Activated T-helper 9 cell treated with anti-CD3 and anti-CD28 coated beads, Interleukin-2, amount 50 U/mL, for 16 hours (primary cell): ENCODE data around the gene P2RX1.

ENCODE experiments used
- DNase-seq: peaks from one replicate; pipeline ENCODE4 v3.0.0-alpha.2; 2020; ENCODE audit warnings: low read depth

P2RX1 gene

DNA sequence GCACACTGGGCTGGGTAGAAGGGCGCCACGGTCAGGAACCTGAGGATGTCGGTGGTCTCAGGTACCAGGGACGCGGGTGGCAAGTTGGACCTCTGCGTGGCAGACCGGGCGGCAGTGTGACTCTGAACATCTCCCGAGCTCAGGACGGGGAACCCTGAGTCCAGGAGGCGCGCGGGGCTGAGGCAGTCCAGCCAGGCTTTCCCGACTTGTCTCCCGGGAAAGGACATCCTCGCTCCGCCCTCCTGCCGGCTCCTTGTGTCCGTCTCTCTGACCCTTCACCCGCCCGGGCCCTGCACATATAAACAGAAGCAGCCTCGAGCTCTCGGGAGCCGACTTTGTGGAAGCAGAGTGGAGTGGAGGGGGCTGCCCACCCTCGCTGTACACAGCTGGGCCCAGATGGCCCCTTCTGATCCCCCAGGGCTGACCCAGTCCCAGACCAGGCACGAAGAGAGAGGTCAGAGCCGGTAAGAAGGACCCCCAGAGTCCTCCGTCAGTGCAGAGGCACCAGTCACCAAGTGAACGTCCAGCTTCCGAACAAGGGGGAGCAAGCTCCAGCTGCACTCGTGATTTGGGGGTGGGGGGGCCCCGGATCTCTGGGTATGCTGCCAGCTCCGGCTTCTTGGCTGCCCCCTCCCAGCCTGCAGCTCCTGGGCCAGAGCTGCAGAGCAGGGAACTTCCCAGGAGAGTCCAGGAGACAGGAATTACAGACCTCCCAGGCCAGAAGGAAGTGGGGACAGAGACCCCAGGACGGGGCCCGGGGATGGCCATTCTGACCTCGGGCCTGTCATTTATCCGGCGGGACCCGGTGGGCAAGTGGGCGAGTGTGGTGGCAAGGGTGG is 8.5 kb upstream of the P2RX1 start:
- no peak for DNase-seq

DNA sequence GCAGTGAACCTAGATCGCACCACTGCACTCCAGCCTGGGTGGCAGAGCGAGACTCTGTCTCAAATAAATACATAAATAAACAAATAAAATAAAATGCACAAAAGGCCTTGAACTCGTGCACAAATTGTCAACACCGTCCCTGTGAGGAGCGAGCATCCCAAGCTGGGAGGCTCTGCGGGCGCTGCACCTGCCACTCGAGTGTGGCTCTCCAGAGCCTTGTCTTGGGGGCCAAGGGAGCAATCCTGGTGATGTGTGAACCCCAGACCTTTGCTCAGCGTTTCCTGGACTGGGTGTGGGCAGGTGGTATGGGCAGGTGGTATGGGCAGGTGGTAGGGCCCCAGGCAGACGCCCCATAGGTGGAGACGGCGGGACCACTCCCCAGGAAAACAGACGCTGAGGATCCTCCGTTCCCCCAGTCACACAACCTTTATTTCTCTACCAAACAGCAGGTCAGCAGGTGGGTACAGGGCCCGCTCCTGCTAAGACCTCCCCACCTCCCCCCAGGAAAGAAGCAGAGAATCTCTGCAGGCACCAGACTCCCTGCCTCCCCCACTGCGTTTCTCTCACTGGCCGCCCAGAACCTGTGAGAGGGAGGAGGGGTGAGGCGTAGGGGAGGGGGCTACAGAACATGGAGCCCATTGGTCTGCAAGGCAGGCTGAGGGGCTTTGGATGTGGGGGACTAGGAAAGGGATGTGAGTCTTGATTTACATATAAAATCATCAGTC is 7.4 kb upstream of the P2RX1 start:
- DNase-seq, result no peak

DNA sequence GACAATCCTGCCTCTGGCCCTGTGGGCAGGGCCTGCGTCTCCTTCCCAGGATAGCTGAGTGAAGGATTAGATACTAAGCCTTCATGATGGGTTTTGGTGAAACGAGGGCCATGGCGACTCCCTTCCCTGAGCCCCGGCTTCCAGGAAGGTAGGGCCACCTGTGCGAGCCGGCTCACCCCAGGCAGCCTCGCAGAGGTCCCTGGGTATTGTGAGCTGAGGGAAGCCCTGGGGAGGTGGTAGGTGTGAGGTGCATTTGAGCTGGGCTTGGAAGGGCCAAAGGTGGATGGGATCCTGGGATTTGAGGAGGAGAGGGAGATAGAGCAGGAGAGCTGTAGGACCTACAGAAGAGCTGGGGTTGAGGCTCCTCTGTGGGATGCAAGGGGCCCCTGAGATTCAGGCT is 6.5 kb upstream of the P2RX1 start:
- no peak for DNase-seq

DNA sequence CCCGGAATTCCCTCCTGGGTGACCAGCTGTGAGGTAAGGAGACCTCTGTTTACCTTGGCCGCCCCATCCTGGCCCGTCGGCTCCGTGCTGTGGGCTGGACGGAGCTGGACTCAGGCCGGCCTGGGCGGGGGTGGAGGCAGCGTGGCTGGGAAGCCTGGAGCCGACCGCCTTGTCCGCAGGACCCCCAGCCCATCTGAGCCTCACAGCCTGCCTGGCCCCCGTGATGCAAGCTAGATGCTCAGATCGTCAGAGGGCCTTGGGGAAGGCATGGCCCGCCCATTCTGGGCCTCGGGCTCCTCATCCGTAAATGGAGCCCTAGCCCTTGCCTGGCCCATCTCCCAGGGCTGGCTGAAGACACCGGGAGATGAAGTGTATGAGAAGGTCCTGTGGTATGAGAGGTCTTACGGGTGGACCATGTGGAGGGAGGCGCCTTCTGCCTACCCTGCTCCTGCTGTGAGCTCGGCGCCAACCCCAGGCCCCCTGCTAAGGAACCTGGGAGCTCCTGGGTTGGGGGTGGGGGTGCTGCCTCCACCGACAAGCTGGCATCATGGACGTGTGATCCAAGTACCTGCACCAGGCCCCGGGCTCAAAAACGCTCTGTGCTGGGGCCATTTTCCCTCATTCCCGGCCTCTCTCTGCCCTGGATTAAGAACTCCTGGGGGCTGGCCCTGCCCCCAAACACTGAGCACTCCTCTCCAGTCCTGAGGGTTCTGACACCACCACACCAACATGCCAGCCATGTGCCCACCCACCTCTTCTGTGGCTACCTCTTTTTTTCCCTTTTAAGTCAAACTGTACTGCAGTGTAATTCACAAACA is 5.4 kb upstream of the P2RX1 start:
- DNase-seq, result no peak

GRCh38 chr17:3921006-3921405 is 4.7 kb upstream of the P2RX1 start:
- DNase-seq, result no peak

GRCh38 chr17:3919123-3919624 is 2.9 kb upstream of the P2RX1 start:
- no peak for DNase-seq

- DNase-seq, result no peak
These were observed 2.3 kb upstream of the P2RX1 start for GRCh38 chr17:3918372-3919122.

- DNase-seq, result no peak
These were observed 1.2 kb upstream of the P2RX1 start for GRCh38 chr17:3917391-3917931.

DNA sequence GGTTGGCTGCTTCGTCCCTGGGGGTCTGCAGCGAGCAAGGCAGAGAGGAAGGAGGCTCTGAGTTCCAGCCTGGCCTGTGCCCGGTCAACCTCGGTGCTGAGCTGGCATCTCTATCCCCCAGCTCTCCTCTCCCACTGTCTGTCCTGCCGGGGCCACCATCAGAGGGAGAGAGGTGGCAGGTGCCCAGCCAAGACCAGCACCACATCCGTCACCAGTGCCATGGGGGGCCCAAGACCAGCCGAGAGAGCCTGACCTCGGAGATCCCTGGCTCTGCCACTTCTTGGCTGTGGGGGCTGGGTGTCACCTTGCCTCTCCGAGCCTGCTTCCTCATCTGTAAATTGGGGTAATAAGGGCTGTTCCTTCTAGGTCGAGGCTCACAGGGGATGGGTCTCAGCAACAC is 560 bp upstream of the P2RX1 start:
- no peak for DNase-seq

GRCh38 chr17:3915581-3915994 is 677 bp downstream of the P2RX1 start:
- no peak for DNase-seq

DNA sequence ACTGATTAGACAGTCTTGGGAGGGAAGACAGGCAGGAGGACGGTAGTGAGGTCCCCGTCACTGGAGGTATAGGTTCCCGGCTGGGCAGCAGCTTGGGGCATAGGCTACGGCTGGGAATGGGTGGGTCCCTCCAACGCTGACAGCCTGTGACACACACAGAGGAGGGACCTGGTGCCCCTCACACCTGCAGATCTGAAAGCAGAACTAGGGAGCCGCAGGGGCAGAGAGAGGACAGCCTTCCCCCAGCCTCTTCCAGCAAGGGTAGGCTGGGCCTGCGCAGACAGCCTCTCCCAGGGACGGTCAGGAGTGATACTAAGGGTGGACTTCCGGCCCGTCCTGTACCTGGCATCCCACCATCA is 2.0 kb downstream of the P2RX1 start:
- DNase-seq, result no peak

- peak; percentile 67 for DNase-seq
These were observed 2.5 kb downstream of the P2RX1 start for GRCh38 chr17:3913531-3914311.

- DNase-seq, result no peak
These were observed 3.4 kb downstream of the P2RX1 start for GRCh38 chr17:3912827-3913226.

- peak; percentile 40 for DNase-seq
These were observed 4.8 kb downstream of the P2RX1 start for GRCh38 chr17:3911271-3912053.

GRCh38 chr17:3910420-3911270 is 5.6 kb downstream of the P2RX1 start:
- no peak for DNase-seq

DNA sequence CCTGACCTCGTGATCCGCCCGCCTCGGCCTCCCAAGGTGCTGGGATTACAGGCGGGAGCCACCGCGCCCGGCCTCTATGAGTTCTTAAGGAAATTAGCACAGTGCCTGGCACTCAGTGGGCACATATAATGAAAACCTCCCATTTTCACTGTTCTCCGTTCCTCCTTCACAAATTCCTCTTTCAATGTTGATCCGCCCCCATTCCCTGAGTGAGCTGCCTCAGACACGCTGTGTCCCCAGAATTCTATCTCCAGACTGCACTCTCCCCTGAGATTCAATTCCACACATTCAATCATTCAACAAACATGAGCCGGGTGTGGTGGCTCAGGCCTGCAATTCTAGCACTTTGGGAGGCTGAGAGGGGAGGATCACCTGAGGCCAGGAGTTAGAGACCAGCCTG is 7.0 kb downstream of the P2RX1 start:
- no peak for DNase-seq

GRCh38 chr17:3907483-3908216 is 8.6 kb downstream of the P2RX1 start:
- DNase-seq, result no peak

GRCh38 chr17:3906881-3907280 is 9.4 kb downstream of the P2RX1 start:
- no peak for DNase-seq
